GM21367 (cell line): ENCODE measurements around the gene PTGR3.

ENCODE experiments used
- ATAC-seq: cut with Tn5 transposase; IDR thresholded peaks from one replicate; pipeline ENCODE4 v1.9.1; 2021; ENCODE audit not compliant: unreplicated experiment

The PTGR3 gene

GRCh38 chr18:75235896-75236295, 27.0 kb upstream of the PTGR3 start:
- no peak for ATAC-seq

GRCh38 chr18:75234901-75235300, 26.0 kb upstream of the PTGR3 start:
- ATAC-seq: no peak

GRCh38 chr18:75231053-75231406, 22.1 kb upstream of the PTGR3 start:
- ATAC-seq: no peak

GRCh38 chr18:75230163-75231052, 21.5 kb upstream of the PTGR3 start:
- ATAC-seq: no peak

- no peak for ATAC-seq
These were observed 20.5 kb upstream of the PTGR3 start for GRCh38 chr18:75229437-75229836.

GRCh38 chr18:75228967-75229366, 20.0 kb upstream of the PTGR3 start:
- no peak for ATAC-seq

GRCh38 chr18:75227535-75228296, 18.8 kb upstream of the PTGR3 start:
- ATAC-seq: no peak

- ATAC-seq: no peak
These were observed 18.0 kb upstream of the PTGR3 start for GRCh38 chr18:75226956-75227316.

- ATAC-seq: no peak
These were observed 17.5 kb upstream of the PTGR3 start for GRCh38 chr18:75226286-75226955.

GRCh38 chr18:75223687-75224347, 14.9 kb upstream of the PTGR3 start:
- no peak for ATAC-seq

GRCh38 chr18:75222407-75222806, 13.5 kb upstream of the PTGR3 start:
- ATAC-seq: no peak

- no peak for ATAC-seq
These were observed 13.0 kb upstream of the PTGR3 start for GRCh38 chr18:75221897-75222296.

GRCh38 chr18:75221397-75221796, 12.5 kb upstream of the PTGR3 start:
- ATAC-seq: no peak

GRCh38 chr18:75220551-75221355, 11.8 kb upstream of the PTGR3 start:
- ATAC-seq: no peak

GRCh38 chr18:75219745-75220375, 10.9 kb upstream of the PTGR3 start:
- no peak for ATAC-seq

- no peak for ATAC-seq
These were observed 9.4 kb upstream of the PTGR3 start for GRCh38 chr18:75218065-75218923.

- ATAC-seq: no peak
These were observed 8.2 kb upstream of the PTGR3 start for GRCh38 chr18:75216911-75217689.

- no peak for ATAC-seq
These were observed 7.4 kb upstream of the PTGR3 start for GRCh38 chr18:75216212-75216910.
